ENCODE data around the gene MRPL10.

GRCh38 chr17:47808036-47808829 is 23.1 kb downstream of the MRPL10 start:
- TF ChIP-seq, protein P1, sequence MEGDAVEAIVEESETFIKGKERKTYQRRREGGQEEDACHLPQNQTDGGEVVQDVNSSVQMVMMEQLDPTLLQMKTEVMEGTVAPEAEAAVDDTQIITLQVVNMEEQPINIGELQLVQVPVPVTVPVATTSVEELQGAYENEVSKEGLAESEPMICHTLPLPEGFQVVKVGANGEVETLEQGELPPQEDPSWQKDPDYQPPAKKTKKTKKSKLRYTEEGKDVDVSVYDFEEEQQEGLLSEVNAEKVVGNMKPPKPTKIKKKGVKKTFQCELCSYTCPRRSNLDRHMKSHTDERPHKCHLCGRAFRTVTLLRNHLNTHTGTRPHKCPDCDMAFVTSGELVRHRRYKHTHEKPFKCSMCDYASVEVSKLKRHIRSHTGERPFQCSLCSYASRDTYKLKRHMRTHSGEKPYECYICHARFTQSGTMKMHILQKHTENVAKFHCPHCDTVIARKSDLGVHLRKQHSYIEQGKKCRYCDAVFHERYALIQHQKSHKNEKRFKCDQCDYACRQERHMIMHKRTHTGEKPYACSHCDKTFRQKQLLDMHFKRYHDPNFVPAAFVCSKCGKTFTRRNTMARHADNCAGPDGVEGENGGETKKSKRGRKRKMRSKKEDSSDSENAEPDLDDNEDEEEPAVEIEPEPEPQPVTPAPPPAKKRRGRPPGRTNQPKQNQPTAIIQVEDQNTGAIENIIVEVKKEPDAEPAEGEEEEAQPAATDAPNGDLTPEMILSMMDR (IDR thresholded peaks at IDR 0.05), result no peak
- TF ChIP-seq POLR2A (IDR thresholded peaks at IDR 0.05), result no peak

All from heart left ventricle (tissue), 13 donors.